H1 (cell line): ENCODE data around the gene ACY1. TPM values are rescaled to one million over a fixed set of nuclear protein-coding genes. Genes with fewer than 3 reads are reported as not detected.

ENCODE experiments used
- BACH1 ChIP-seq: IDR thresholded peaks from 2 replicates; pipeline ENCODE4 v1.6.1; 2012; ENCODE audit warnings: low read length, improper control_type of control experiment
- BCL11A ChIP-seq, 2 experiments: IDR thresholded peaks; one replicate each; pipeline ENCODE4 v1.6.1; 2011; ENCODE audit warnings: low read depth in 2 of 2, low read length in 2 of 2, mild to moderate bottlenecking in 2 of 2
- CEBPB ChIP-seq: IDR thresholded peaks from 2 replicates; pipeline ENCODE4 v1.6.1; 2012; ENCODE audit warnings: low read depth, low read length
- MAX ChIP-seq: IDR thresholded peaks from 2 replicates; pipeline ENCODE4 v1.6.1; 2012; ENCODE audit warnings: inconsistent platforms
- NRF1 ChIP-seq: IDR thresholded peaks from 2 replicates; pipeline ENCODE4 v1.6.1; 2011; ENCODE audit warnings: mild to moderate bottlenecking, low read depth, low read length, improper control_type of control experiment
- POLR2AphosphoS5 ChIP-seq: IDR thresholded peaks from 2 replicates; pipeline ENCODE4 v1.6.1; 2011; ENCODE audit warnings: low read depth, low read length
- SIN3A ChIP-seq, 2 experiments: IDR thresholded peaks in 1 of 2; conservative IDR thresholded peaks in 1 of 2; 2 replicates each; pipeline ENCODE4 v1.6.1; 2011 to 2012; ENCODE audit warnings: low read length in 2 of 2, improper control_type of control experiment in 1 of 2, low read depth in 1 of 2, mild to moderate bottlenecking in 1 of 2
- SUZ12 ChIP-seq: fragments of 200-600 bp; sonication (generic); IDR thresholded peaks from 2 replicates; pipeline ENCODE4 v1.6.1; 2012; ENCODE audit warnings: mild to moderate bottlenecking, inconsistent platforms, low read length, moderate library complexity, mixed read lengths
- TAF1 ChIP-seq: IDR thresholded peaks from 2 replicates; pipeline ENCODE4 v1.6.1; 2011; ENCODE audit warnings: mild to moderate bottlenecking, low read depth, low read length
- polyA plus RNA-seq, 7 experiments: library from polyadenylated mRNA; depleted of rRNA in 3 of 7; stranded (reverse) in 5 of 7; unstranded in 2 of 7; fragments of >200 nt in 5 of 7; fragments of 200-250 nt in 2 of 7; gene quantifications; 1 replicate in 5 of 7; 2 replicates in 1 of 7; 4 replicates in 1 of 7; pipeline versions ENCODE4 v1.2.1 to v1.2.3, GENCODE V29; 2011 to 2013; ENCODE audit warnings: missing spikeins in 2 of 7, mixed read lengths in 2 of 7
- total RNA-seq: library from RNA; stranded (reverse); fragmentation: NEBNext Ultra II Directional; extraction: Animal tissue kit (Norgen Biotek cat#: 25700); gene quantifications from 2 replicates; pipeline ENCODE4 v1.2.1, GENCODE V29; 2021

ACY1 gene
- total and polyA plus RNA-seq, 2 of the 8 experiments (the other 6 are each of a cell fraction or from before 2014, with no cell fraction given), result 48.3 to 113 TPM

- TF ChIP-seq SIN3A (conservative IDR thresholded peaks at IDR 0.05 in 1 of 2, IDR thresholded peaks at IDR 0.05 in 1 of 2; ENCODE audit: low read depth in 1 of 2, low read length in 2 of 2) (peak in 1 of 2 experiments; percentile 47; a peak in 1 of 4 replicates), TAF1 (peak; percentile 55), SUZ12 (no peak), MAX (peak; percentile 50; the same call in 1 of the 2 replicates), BACH1 (no peak), NRF1 (no peak), POLR2AphosphoS5 (peak; percentile 68; the same call in 1 of the 2 replicates), BCL11A (IDR thresholded peaks at IDR 0.05; ENCODE audit: low read depth in 2 of 2, low read length in 2 of 2) (no peak), CEBPB (peak; percentile 76)
- TF ChIP-seq, all 59 proteins: peak for 10
Observed at GRCh38 chr3:51968170-51968775, 15.1 kb upstream of the ACY1 start (continued).
